H9 (cell line): Measurements from ENCODE around the gene STAT3. TPM values are rescaled to one million over a fixed set of nuclear protein-coding genes. Genes with fewer than 3 reads are reported as not detected.

Experiments used
- DNase-seq: peaks from one replicate; pipeline ENCODE4 v3.0.0-alpha.2; 2017
- H2AFZ ChIP-seq: one replicate; pipeline ENCODE4 v1.6.1; 2013; ENCODE audit warnings: mild to moderate bottlenecking, low read length, control low read depth, moderate library complexity
- H2AK5ac ChIP-seq: 2 replicates; pipeline ENCODE4 v1.6.1; 2013; ENCODE audit warnings: low read length, control low read depth, mixed read lengths; ENCODE audit not compliant: insufficient read length
- H2BK120ac ChIP-seq: one replicate; pipeline ENCODE4 v1.6.1; 2013; ENCODE audit warnings: low read depth, mild to moderate bottlenecking, low read length, control low read depth, inconsistent platforms; ENCODE audit not compliant: poor library complexity, severe bottlenecking
- H2BK12ac ChIP-seq: 2 replicates; pipeline ENCODE4 v1.6.1; 2013; ENCODE audit warnings: low read length, control low read depth, mixed read lengths, low read depth; ENCODE audit not compliant: insufficient read length
- H2BK15ac ChIP-seq: 2 replicates; pipeline ENCODE4 v1.6.1; 2013; ENCODE audit warnings: low read depth, low read length, control low read depth
- H2BK20ac ChIP-seq: one replicate; pipeline ENCODE4 v1.6.1; 2013; ENCODE audit warnings: low read depth, mild to moderate bottlenecking, low read length, control low read depth, inconsistent platforms; ENCODE audit not compliant: poor library complexity, severe bottlenecking
- H2BK5ac ChIP-seq: 2 replicates; pipeline ENCODE4 v1.6.1; 2013; ENCODE audit warnings: low read length, control low read depth, mixed read lengths; ENCODE audit not compliant: insufficient read length
- H3K14ac ChIP-seq: 2 replicates; pipeline ENCODE4 v1.6.1; 2013; ENCODE audit warnings: low read length, control low read depth; ENCODE audit not compliant: insufficient read depth
- H3K18ac ChIP-seq: 2 replicates; pipeline ENCODE4 v1.6.1; 2013; ENCODE audit warnings: low read depth, mild to moderate bottlenecking, mixed read lengths, low read length, control low read depth; ENCODE audit not compliant: insufficient read length
- H3K23ac ChIP-seq: 2 replicates; pipeline ENCODE4 v1.6.1; 2013; ENCODE audit warnings: low read length, control low read depth, mixed read lengths, low read depth; ENCODE audit not compliant: insufficient read length
- H3K23me2 ChIP-seq: 2 replicates; pipeline ENCODE4 v1.6.1; 2013; ENCODE audit warnings: low read depth, mild to moderate bottlenecking, mixed read lengths, low read length, control low read depth; ENCODE audit not compliant: insufficient read length, poor library complexity, severe bottlenecking
- H3K27ac ChIP-seq: 2 replicates; pipeline ENCODE4 v1.5.1; 2013; ENCODE audit warnings: low read length, control low read depth, mixed read lengths, low read depth; ENCODE audit not compliant: insufficient read length
- H3K27me3 ChIP-seq: 2 replicates; pipeline ENCODE4 v1.6.1; 2013; ENCODE audit warnings: low read length, control low read depth, inconsistent platforms; ENCODE audit not compliant: insufficient read depth
- H3K4ac ChIP-seq: 2 replicates; pipeline ENCODE4 v1.6.1; 2013; ENCODE audit warnings: low read depth, mild to moderate bottlenecking, control low read depth, inconsistent platforms, low read length, moderate library complexity
- H3K4me1 ChIP-seq: 2 replicates; pipeline ENCODE4 v1.6.1; 2013; ENCODE audit warnings: low read length, control low read depth, inconsistent platforms; ENCODE audit not compliant: insufficient read depth
- H3K4me2 ChIP-seq: 2 replicates; pipeline ENCODE4 v1.6.1; 2013; ENCODE audit warnings: low read length, control low read depth, mixed read lengths; ENCODE audit not compliant: insufficient read length, insufficient read depth
- H3K56ac ChIP-seq: 2 replicates; pipeline ENCODE4 v1.6.1; 2013; ENCODE audit warnings: low read depth, mild to moderate bottlenecking, mixed read lengths, low read length, control low read depth; ENCODE audit not compliant: insufficient read length
- H3K79me1 ChIP-seq: 2 replicates; pipeline ENCODE4 v1.6.1; 2013; ENCODE audit warnings: low read depth, mild to moderate bottlenecking, moderate library complexity, low read length, control low read depth, inconsistent platforms; ENCODE audit not compliant: insufficient read depth, poor library complexity, severe bottlenecking
- H3K79me2 ChIP-seq: 2 replicates; pipeline ENCODE4 v1.6.1; 2013; ENCODE audit warnings: low read length, control low read depth, inconsistent platforms; ENCODE audit not compliant: insufficient read depth
- H3K9ac ChIP-seq: 2 replicates; pipeline ENCODE4 v1.6.1; 2013; ENCODE audit warnings: low read length, control low read depth, mixed read lengths; ENCODE audit not compliant: insufficient read length; ENCODE audit errors: extremely low read depth
- H3K9me3 ChIP-seq: one replicate; pipeline ENCODE4 v1.6.1; 2013; ENCODE audit warnings: low read depth, low read length, inconsistent platforms; ENCODE audit not compliant: control insufficient read depth
- H3T11ph ChIP-seq: one replicate; pipeline ENCODE4 v1.6.1; 2013; ENCODE audit warnings: mild to moderate bottlenecking, low read length, control low read depth, inconsistent platforms
- H4K20me1 ChIP-seq: one replicate; pipeline ENCODE4 v1.6.1; 2013; ENCODE audit not compliant: control insufficient read depth, insufficient read length, insufficient read depth
- H4K5ac ChIP-seq: 2 replicates; pipeline ENCODE4 v1.6.1; 2013; ENCODE audit warnings: low read depth, mild to moderate bottlenecking, mixed read lengths, low read length, control low read depth; ENCODE audit not compliant: insufficient read length
- H4K8ac ChIP-seq: replicated peaks from 2 replicates; pipeline ENCODE4 v1.6.1; 2013; ENCODE audit warnings: low read length, control low read depth, mixed read lengths, low read depth; ENCODE audit not compliant: insufficient read length
- H4K91ac ChIP-seq: 2 replicates; pipeline ENCODE4 v1.6.1; 2013; ENCODE audit warnings: low read depth, mild to moderate bottlenecking, moderate library complexity, mixed read lengths, low read length, control low read depth; ENCODE audit not compliant: insufficient read length
- H3K27ac Mint-ChIP-seq, 3 experiments: 2 replicates in 2 of 3; 3 replicates in 1 of 3; pipeline ENCODE4 v1.8.0; 2020 to 2021; ENCODE audit warnings: mixed read lengths in 3 of 3, mild to moderate bottlenecking in 1 of 3, moderate library complexity in 1 of 3
- H3K27me3 Mint-ChIP-seq: 2 replicates; pipeline ENCODE4 v1.8.0; 2021; ENCODE audit warnings: low read depth, mild to moderate bottlenecking, moderate library complexity, mixed read lengths
- H3K36me3 Mint-ChIP-seq, 3 experiments: 2 replicates in 2 of 3; 3 replicates in 1 of 3; pipeline ENCODE4 v1.8.0; 2020 to 2021; ENCODE audit warnings: low read depth in 3 of 3, mixed read lengths in 3 of 3; ENCODE audit not compliant: insufficient read depth in 1 of 3
- H3K4me1 Mint-ChIP-seq, 2 experiments: 2 replicates each; pipeline ENCODE4 v1.8.0; 2020; ENCODE audit warnings: mixed read lengths in 2 of 2
- H3K4me3 Mint-ChIP-seq, 2 experiments: 2 replicates in 1 of 2; 3 replicates in 1 of 2; pipeline ENCODE4 v1.8.0; 2020 to 2021; ENCODE audit warnings: mild to moderate bottlenecking in 2 of 2, mixed read lengths in 2 of 2, moderate library complexity in 1 of 2
- H3K9me3 Mint-ChIP-seq, 2 experiments: 2 replicates in 1 of 2; 3 replicates in 1 of 2; pipeline ENCODE4 v1.8.0; 2020; ENCODE audit warnings: mild to moderate bottlenecking in 2 of 2, mixed read lengths in 2 of 2, moderate library complexity in 1 of 2
- CTCF ChIP-seq: fragments of 200-600 bp; sonication (generic); conservative IDR thresholded peaks from 3 replicates; pipeline ENCODE4 v1.8.0; 2021; ENCODE audit warnings: antibody characterized with exemption, mild to moderate bottlenecking
- total RNA-seq: library from RNA; stranded (reverse); gene quantifications from 2 replicates; pipeline ENCODE4 v1.2.1, GENCODE V29; 2021

Gene STAT3
- total RNA-seq, 1 experiment from 2014 or later, result 83.2 TPM

DNA sequence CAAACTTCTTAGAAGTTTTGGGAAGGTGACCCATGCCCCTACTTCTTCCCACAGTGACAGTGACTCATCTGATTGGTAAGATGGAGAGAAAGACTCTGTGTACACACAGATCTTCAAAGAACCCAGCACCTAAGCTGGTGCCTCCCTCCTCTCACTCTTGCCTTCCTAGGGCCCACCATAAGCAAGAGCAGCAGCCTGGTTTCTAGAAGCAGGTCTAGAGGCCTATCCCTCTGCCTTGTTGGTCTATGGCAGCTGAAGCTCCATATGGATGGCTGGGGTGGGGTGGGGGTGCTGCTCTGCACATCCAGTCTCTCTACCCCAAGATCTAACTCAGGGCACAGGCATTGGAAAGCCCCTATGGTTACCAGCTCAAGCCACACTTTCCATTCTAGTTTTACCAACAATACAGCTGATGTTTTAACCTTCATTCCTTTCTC lies 47.5 kb downstream of the STAT3 start:
- no peak overlapping the region for H2BK20ac ChIP-seq
- H3K4me3 Mint-ChIP-seq, result no peak overlapping the region
- no peak overlapping the region for H2BK15ac ChIP-seq
- H3K36me3 Mint-ChIP-seq, result peaks cover 37 to 80% (median 70%) of the 10 kb centered on the region in 3 experiments; a peak in 6 of 7 replicates
- H3K9me3 Mint-ChIP-seq, result no peaks in the 10 kb centered on the region
- H3T11ph ChIP-seq, result no peak overlapping the region
- no peaks in the 10 kb centered on the region for H3K79me2 ChIP-seq
- no peak overlapping the region for H3K23ac ChIP-seq
- no peak overlapping the region for H3K18ac ChIP-seq
- no peak overlapping the region for H3K27ac ChIP-seq
- no peak overlapping the region for H3K4me2 ChIP-seq
- H3K9me3 ChIP-seq, result no peaks in the 10 kb centered on the region
- H4K91ac ChIP-seq, result no peak overlapping the region
- DNase-seq, result no peak
- H3K23me2 ChIP-seq, result no peaks in the 10 kb centered on the region
- H3K79me1 ChIP-seq, result no peaks in the 10 kb centered on the region
- H2AFZ ChIP-seq, result no peak overlapping the region
- no peak overlapping the region for H2BK120ac ChIP-seq
- H3K4me1 Mint-ChIP-seq, result peaks cover 4% of the 10 kb centered on the region in 2 experiments
- H4K8ac ChIP-seq, result no peak overlapping the region
- no peaks in the 10 kb centered on the region; the same call in 1 of the 2 replicates for H3K27me3 Mint-ChIP-seq
- no peak overlapping the region for H3K4ac ChIP-seq
- H3K27ac Mint-ChIP-seq, result peak overlapping the region in 2 of 3 experiments; percentile 36 to 43; a peak in 2 of 7 replicates
- H3K9ac ChIP-seq, result no peak overlapping the region
- H4K5ac ChIP-seq, result no peak overlapping the region
- H4K20me1 ChIP-seq, result peaks cover 3% of the 10 kb centered on the region
- H2AK5ac ChIP-seq, result no peak overlapping the region
- H3K14ac ChIP-seq, result no peak overlapping the region
- no peaks in the 10 kb centered on the region for H3K4me1 ChIP-seq
- no peaks in the 10 kb centered on the region for H3K27me3 ChIP-seq
- H2BK12ac ChIP-seq, result no peak overlapping the region
- no peak overlapping the region for H3K56ac ChIP-seq
- no peak overlapping the region for H2BK5ac ChIP-seq
- TF ChIP-seq CTCF, result no peak
